MM.1S (cell line): ENCODE results near the gene CHEK1.

ENCODE experiments used
- CTCF ChIP-seq: fragments of 300-600 bp; sonication (generic); IDR thresholded peaks from 2 replicates; pipeline ENCODE4 v1.5.1; 2016; ENCODE audit warnings: antibody characterized with exemption, low read length, mixed read lengths
- EZH2 ChIP-seq: fragments of 300-600 bp; sonication (generic); optimal IDR thresholded peaks from 2 replicates; pipeline ENCODE3; 2017; ENCODE audit warnings: low read depth, mild to moderate bottlenecking, antibody characterized with exemption, low read length, mixed read lengths

- TF ChIP-seq CTCF (no peak), EZH2 (no peak)
These were observed 19.5 kb upstream of the CHEK1 start for GRCh38 chr11:125605417-125605816.
